ENCODE measurements around the gene CIT. TPM values are rescaled to one million over a fixed set of nuclear protein-coding genes. Genes with fewer than 3 reads are reported as not detected.
A peak's percentile ranks its signal among the peaks of the same experiment; 100 is the strongest.
"Not testable (repeated sequence)": the region's sequence is repeated elsewhere in the genome, so short reads cannot be mapped to it uniquely, and the experiment has no call there.

The CIT gene, protein sequence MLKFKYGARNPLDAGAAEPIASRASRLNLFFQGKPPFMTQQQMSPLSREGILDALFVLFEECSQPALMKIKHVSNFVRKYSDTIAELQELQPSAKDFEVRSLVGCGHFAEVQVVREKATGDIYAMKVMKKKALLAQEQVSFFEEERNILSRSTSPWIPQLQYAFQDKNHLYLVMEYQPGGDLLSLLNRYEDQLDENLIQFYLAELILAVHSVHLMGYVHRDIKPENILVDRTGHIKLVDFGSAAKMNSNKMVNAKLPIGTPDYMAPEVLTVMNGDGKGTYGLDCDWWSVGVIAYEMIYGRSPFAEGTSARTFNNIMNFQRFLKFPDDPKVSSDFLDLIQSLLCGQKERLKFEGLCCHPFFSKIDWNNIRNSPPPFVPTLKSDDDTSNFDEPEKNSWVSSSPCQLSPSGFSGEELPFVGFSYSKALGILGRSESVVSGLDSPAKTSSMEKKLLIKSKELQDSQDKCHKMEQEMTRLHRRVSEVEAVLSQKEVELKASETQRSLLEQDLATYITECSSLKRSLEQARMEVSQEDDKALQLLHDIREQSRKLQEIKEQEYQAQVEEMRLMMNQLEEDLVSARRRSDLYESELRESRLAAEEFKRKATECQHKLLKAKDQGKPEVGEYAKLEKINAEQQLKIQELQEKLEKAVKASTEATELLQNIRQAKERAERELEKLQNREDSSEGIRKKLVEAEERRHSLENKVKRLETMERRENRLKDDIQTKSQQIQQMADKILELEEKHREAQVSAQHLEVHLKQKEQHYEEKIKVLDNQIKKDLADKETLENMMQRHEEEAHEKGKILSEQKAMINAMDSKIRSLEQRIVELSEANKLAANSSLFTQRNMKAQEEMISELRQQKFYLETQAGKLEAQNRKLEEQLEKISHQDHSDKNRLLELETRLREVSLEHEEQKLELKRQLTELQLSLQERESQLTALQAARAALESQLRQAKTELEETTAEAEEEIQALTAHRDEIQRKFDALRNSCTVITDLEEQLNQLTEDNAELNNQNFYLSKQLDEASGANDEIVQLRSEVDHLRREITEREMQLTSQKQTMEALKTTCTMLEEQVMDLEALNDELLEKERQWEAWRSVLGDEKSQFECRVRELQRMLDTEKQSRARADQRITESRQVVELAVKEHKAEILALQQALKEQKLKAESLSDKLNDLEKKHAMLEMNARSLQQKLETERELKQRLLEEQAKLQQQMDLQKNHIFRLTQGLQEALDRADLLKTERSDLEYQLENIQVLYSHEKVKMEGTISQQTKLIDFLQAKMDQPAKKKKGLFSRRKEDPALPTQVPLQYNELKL (N-terminal part only)
- total RNA-seq (2014; rRNA removed; shearing (Covaris generic)) = 11.3 and 27.2 TPM in 2 replicates

DNA sequence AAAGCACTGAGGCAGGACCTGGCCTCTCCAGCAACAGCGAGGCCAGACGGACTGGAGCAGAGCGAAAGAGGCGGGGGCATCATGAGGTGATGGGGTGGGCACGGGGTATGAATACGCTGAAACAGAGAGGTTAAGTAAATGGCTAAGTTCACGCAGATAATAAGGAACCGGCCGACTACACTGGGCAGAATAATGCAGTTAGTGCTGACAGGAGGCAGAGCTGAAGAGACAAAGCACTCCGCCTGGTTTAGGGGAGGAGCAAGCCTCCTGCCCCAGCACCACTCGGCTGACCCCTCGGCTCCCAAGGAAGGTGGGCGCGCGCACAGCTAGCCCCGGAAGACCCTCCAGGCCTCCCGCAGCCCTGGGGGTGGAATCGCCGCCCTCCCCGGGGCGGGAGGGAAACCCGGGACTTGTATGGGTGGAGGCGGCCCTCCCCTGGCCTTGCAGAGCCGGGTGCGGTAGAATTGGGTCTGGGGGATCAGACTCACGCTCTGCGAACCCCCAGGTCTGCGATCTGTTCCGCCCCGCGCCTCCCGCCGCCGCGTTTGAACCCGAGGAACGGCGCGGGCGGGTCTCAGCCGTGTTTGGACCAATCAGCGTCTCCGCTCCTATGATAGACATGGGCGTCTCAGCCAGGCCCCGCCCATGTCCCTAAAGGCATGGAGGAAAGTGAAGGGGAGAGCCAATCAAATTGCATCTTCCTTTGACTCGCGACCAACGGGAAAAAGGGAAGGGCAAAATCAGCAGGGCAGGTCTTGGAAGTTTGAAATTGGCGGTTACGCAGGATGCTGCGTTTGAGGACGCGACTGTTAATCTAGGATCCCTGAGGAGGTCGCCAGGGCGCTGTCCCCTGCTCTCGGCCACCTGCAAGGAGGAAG lies at the start of gene CIT:
Gene CIT (minus strand): TSS at position 560 of the 878 bp plus-strand sequence. CDS start 1,152 bp downstream, outside the sequence.
- peak; percentile 96 for DNase-seq (ENCODE audit: low spot score)
- in situ Hi-C loops (cut with HindIII; ENCODE audit: low sequenced_read_pairs) = no loop called here

DNA sequence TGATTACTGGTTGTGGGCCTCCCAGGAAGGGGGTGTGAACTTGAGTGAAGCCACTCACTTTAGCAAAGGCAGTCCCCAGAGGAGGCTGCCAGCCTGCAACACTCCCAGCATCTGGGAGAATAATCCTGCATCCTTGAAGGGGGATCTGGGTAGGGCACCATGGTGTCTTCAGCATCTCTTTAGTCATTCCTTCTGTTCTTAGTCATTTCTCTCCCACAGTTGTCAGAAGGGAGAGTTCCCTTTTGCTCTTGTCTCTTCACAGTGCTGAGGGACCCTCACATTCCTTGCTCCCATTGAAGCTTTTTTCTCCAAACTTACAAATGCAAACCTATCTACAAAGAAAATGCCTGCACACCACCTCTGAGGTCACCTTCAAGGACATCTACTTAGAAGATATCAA lies 48.1 kb upstream of the CIT start:
- no peak for DNase-seq (ENCODE audit: low spot score)
- in situ Hi-C loops (cut with HindIII; ENCODE audit: low sequenced_read_pairs) = no loop called here

- no peak for DNase-seq (ENCODE audit: low spot score)
- in situ Hi-C loops (cut with HindIII; ENCODE audit: low sequenced_read_pairs) = no loop called here
Measured at GRCh38 chr12:119920064-119920463, 42.9 kb upstream of the CIT start.

GRCh38 chr12:119915894-119916510 lies 38.9 kb upstream of the CIT start:
- in situ Hi-C loops (cut with HindIII; ENCODE audit: low sequenced_read_pairs) = no loop called here
- no peak for DNase-seq (ENCODE audit: low spot score)

GRCh38 chr12:119914666-119915065 lies 37.5 kb upstream of the CIT start:
- no peak for DNase-seq (ENCODE audit: low spot score)
- in situ Hi-C loops (cut with HindIII; ENCODE audit: low sequenced_read_pairs) = no loop called here

- in situ Hi-C loops (cut with HindIII; ENCODE audit: low sequenced_read_pairs) = no loop called here
- DNase-seq (ENCODE audit: low spot score) = no peak
Measured at GRCh38 chr12:119913536-119914330, 36.6 kb upstream of the CIT start.

DNA sequence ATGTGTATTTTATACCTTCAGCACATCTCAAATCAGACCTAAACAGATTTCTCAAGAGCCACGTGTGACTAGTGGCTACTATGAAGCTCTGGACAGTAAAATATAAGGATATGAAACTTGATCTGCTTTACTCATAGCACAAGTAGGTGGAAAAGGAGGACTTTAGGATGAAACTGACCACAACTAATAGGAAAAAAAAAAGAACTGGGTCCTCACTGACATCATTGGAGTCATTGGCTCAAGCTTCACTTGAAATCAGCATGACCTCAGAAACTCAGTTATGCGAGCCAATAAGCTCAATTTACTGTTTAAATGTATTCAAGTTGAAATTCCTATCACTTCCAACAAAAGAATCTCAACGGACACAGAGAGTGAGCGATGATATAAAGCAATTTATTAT lies 34.1 kb upstream of the CIT start:
- in situ Hi-C loops (cut with HindIII; ENCODE audit: low sequenced_read_pairs) = no loop called here
- no peak for DNase-seq (ENCODE audit: low spot score)

DNA sequence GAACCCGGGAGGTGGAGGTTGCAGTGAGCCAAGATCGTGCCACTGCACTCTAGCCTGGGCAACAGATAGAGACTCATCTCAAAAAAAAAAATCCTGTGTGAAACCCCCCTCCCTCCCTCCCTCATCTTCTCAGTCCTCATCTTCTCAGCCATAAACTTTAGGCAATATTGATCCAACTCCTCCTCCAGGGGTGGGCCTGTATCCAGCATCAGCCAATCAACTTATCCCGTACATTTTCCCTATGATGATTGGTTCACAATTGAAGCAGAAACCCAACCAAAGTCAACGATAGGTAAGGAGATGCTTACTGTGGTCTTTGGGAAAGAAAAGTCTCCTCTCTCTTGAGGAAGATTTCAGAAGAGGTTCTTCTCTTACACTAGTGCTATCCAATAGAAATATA lies 33.5 kb upstream of the CIT start:
- in situ Hi-C loops (cut with HindIII; ENCODE audit: low sequenced_read_pairs) = no loop called here
- no peak for DNase-seq (ENCODE audit: low spot score)

DNA sequence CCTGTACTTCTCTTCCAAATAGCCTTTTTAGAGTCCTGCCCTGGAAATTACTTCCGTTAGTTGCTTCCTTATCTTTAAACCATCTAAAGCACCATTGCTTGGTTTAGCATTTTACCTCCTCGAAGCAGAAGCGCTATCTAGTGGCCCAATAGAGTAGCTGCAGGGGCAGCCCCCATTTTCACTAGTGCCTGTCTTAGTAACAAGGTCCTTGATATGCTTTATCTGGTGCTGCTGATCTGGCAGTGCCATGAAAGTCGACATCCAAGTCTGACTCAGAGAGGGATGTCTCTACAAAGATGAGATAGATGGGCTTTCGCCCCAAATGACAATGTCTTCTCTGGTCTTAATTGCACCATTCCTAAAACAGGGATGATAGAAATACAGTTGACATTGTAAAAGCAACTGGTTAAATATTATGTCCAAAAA lies 25.0 kb upstream of the CIT start:
- in situ Hi-C loops (cut with HindIII; ENCODE audit: low sequenced_read_pairs) = no loop called here
- peak; percentile 67 for DNase-seq (ENCODE audit: low spot score)

DNA sequence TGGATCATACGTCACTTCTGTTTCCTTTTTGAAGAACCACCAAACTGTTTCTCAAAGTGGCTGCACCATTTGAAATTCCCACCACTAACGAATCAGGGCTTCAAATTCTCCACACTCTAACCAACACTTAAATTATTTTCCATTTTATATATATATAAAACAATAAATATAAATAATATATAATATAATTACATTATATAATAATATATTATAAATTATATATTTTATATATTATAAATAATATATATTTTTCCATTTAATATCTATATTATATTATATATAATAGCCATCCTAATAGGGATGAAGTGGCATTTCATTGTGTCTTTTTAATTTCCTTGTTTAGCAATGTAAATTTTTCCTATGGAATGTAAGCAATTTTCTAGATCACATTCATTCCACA lies 24.6 kb upstream of the CIT start:
- no peak for DNase-seq (ENCODE audit: low spot score)
- in situ Hi-C loops (cut with HindIII; ENCODE audit: low sequenced_read_pairs) = no loop called here

DNA sequence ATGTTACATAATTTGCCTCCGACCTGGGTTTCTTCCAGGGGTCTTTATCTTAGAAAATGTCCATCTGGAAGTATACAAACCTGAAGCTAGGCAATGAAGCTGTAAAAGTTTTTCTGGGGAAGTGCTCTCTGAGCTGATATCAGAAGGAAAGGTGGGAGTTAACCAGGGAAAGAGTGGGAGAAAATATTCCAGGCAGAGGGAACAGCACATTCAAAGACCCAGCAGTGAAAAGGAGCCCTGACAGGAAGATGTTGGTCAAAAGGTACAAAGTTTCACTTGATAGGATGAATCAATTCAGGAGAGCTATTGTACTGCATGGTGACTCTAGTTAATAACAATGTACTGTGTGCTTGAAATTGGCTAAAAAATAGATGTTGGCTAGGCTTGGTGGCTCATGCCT lies 17.8 kb upstream of the CIT start:
- in situ Hi-C loops (cut with HindIII; ENCODE audit: low sequenced_read_pairs) = no loop called here
- DNase-seq (ENCODE audit: low spot score) = no peak

DNA sequence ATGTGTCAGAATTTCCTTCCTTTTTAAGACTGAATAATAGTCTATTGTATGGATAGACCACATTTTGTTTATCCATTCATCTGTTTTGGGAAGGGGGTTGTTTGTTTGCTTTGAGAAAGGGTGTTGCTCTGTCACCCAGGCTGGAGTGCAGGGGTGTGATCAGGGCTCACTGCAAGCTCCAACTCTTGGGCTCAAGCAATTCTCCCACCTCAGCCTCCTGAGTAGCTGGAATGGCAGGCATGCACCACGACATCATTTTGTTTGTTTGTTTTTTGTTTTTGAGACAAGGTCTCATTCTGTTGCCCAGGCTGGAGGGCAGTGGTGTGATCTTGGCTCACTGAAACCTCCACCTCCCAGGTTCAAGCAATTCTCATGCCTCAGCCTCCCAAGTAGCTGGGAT lies 15.5 kb upstream of the CIT start:
- DNase-seq (ENCODE audit: low spot score); in situ Hi-C loops (cut with HindIII; ENCODE audit: low sequenced_read_pairs): not testable (repeated sequence)

DNA sequence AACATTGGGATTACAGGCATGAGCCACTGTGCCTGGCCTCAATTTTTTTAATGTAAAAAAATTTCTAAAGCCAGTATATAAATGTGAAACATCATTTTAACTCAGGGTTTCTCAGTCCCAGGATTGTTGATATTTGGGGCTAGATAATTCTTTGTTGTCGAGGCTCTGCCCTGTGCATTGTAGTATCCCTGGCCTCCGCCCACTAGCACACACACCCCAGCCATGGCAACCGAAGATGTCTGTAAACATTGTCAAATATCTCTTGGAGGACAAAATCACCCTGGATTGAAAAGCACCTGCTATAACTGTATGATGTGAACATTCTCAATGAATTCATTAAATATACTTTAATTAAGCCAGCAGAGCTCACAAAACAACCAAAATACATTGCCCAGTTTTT lies 8.4 kb upstream of the CIT start:
- in situ Hi-C loops (cut with HindIII; ENCODE audit: low sequenced_read_pairs) = no loop called here

DNA sequence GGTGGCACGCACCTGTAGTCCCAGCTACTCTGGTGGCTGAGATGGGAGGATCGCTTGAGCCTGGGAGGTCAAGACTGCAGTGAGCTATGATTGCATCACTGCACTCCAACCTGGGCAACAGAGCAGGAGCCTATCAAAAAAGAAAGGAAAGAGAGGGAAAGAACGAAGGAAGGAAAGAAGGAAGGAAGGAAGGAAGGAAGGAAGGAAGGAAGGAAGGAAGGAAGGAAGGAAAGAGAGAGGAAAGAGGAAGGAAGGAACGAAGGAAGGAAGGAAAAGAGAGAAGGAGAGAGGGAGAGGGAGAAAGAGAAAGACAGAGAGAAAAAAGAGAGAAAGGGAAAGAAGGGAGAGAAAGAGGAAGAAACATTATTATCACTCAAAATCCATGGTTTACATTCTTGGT lies 6.7 kb upstream of the CIT start:
- in situ Hi-C loops (cut with HindIII; ENCODE audit: low sequenced_read_pairs) = not testable (repeated sequence)

More for the DNA sequence above, 8.4 kb upstream of the CIT start:
- DNase-seq (ENCODE audit: low spot score) = no peak

DNA sequence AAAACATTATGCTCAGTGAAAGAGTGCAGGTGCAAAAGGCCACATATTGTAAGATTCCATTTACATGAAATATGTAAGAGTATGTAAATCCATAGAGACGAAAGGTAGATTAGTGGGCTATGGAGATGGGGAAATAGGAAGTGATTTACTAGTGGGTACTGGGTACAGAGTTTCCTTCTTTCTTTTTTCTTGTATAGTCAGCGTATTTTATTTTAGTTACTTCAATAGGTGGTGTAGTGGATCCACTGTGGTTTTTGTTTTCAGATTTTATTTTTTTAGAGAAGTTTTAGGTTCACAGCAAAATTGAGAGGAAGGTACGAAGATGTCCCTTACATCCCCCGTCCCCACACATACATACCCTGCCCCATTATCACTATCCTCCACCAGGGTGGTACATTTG lies 6.1 kb upstream of the CIT start:
- in situ Hi-C loops (cut with HindIII; ENCODE audit: low sequenced_read_pairs) = no loop called here
- DNase-seq (ENCODE audit: low spot score) = no peak

More for the DNA sequence above, 6.7 kb upstream of the CIT start:
- not testable (repeated sequence) for DNase-seq (ENCODE audit: low spot score)

DNA sequence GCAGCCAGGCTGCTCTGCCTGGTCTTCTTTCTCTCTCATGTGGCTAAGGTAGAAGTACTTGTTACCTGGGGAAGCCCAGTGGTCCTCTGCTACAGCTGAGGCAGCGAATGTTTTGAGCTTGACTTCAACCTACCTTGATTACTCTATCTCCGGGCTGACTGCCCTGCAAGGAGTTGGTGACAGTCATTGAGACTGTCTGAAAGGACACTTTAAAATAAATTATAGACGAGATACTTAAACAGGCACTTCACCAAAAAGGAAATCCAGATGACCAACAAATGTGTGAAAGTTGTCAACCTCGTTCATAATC lies 474 bp upstream of the CIT start:
- DNase-seq (ENCODE audit: low spot score) = no peak
- in situ Hi-C loops (cut with HindIII; ENCODE audit: low sequenced_read_pairs) = no loop called here

GRCh38 chr12:119870457-119870856 lies 6.7 kb downstream of the CIT start:
- in situ Hi-C loops (cut with HindIII; ENCODE audit: low sequenced_read_pairs) = no loop called here
- no peak for DNase-seq (ENCODE audit: low spot score)

Measured in G401 (cell line).